HAP-1 (cell line): ENCODE measurements around the gene CACNA1F.

Experiments used
- DNase-seq, 2 experiments: peaks; one replicate each; pipeline ENCODE4 v3.0.0-alpha.2; 2016 to 2020; ENCODE audit warnings: low spot score in 2 of 2
- H3K27me3 ChIP-seq: fragments of 250-450 bp; sonication (Bioruptor Pico); 2 replicates; pipeline ENCODE4 v1.5.1; 2020; ENCODE audit warnings: low read depth, mild to moderate bottlenecking, moderate library complexity
- H3K36me3 ChIP-seq: fragments of 250-450 bp; sonication (Bioruptor Pico); replicated peaks from 2 replicates; pipeline ENCODE4 v1.5.1; 2020; ENCODE audit warnings: mild to moderate bottlenecking
- H3K4me1 ChIP-seq: fragments of 250-450 bp; sonication (Bioruptor Pico); 2 replicates; pipeline ENCODE4 v1.5.1; 2020; ENCODE audit warnings: mild to moderate bottlenecking
- H3K4me3 ChIP-seq: fragments of 250-450 bp; sonication (Bioruptor Pico); 2 replicates; pipeline ENCODE4 v1.5.1; 2020; ENCODE audit warnings: mild to moderate bottlenecking, moderate library complexity
- H3K9me3 ChIP-seq: fragments of 250-450 bp; sonication (Bioruptor Pico); 2 replicates; pipeline ENCODE4 v1.5.1; 2020; ENCODE audit warnings: mild to moderate bottlenecking, moderate library complexity
- in situ Hi-C: fragments of 300-500 bp; cut with MboI; formaldehyde crosslinking; loops from 3 replicates; pipeline ENCODE4 v1.14.3; 2020; ENCODE audit warnings: low sequenced_read_pairs, inconsistent platforms, mixed read lengths

CACNA1F gene

GRCh38 chrX:49266523-49267445 lies 33.6 kb upstream of the CACNA1F start:
- Histone ChIP-seq H3K4me3 (no peak overlapping the region), H3K9me3 (no peaks in the 10 kb centered on the region), H3K36me3 (peaks cover 11% of the 10 kb centered on the region), H3K27me3 (no peaks in the 10 kb centered on the region), H3K4me1 (peaks cover 17% of the 10 kb centered on the region)
- in situ Hi-C loops, result no loop called here
- no peak for DNase-seq

GRCh38 chrX:49264460-49264859 lies 31.3 kb upstream of the CACNA1F start, which contains the start of gene FOXP3:
Gene FOXP3, minus strand, starts transcription at chrX:49264710. Its CDS starts 6,205 bp downstream, at chrX:49258505.
- Histone ChIP-seq H3K9me3 (no peaks in the 10 kb centered on the region), H3K4me1 (no peaks in the 10 kb centered on the region; the same call in 1 of the 2 replicates), H3K27me3 (no peaks in the 10 kb centered on the region), H3K4me3 (no peak within 1 kb of the TSS), H3K36me3 (no peaks in the 10 kb centered on the region)
- in situ Hi-C loops, result no loop called here
- no peak for DNase-seq

- DNase-seq, result no peak
- in situ Hi-C loops, result no loop called here
- Histone ChIP-seq H3K4me3 (no peak overlapping the region), H3K4me1 (no peaks in the 10 kb centered on the region; the same call in 1 of the 2 replicates), H3K27me3 (no peaks in the 10 kb centered on the region), H3K36me3 (no peaks in the 10 kb centered on the region), H3K9me3 (no peaks in the 10 kb centered on the region)
These were observed 30.5 kb upstream of the CACNA1F start for GRCh38 chrX:49263631-49264030.

GRCh38 chrX:49262603-49263002 lies 29.5 kb upstream of the CACNA1F start:
- H3K4me3 ChIP-seq, result no peak overlapping the region
- H3K4me1 ChIP-seq, result no peaks in the 10 kb centered on the region
- in situ Hi-C loops, result no loop called here
- H3K9me3 ChIP-seq, result no peaks in the 10 kb centered on the region
- no peaks in the 10 kb centered on the region for H3K36me3 ChIP-seq
- no peaks in the 10 kb centered on the region for H3K27me3 ChIP-seq
- no peak for DNase-seq

GRCh38 chrX:49260221-49260985 lies 27.3 kb upstream of the CACNA1F start:
- H3K27me3 ChIP-seq, result no peaks in the 10 kb centered on the region
- H3K4me3 ChIP-seq, result no peak overlapping the region
- no peaks in the 10 kb centered on the region for H3K4me1 ChIP-seq
- DNase-seq, result no peak
- no peaks in the 10 kb centered on the region for H3K9me3 ChIP-seq
- H3K36me3 ChIP-seq, result no peaks in the 10 kb centered on the region
- in situ Hi-C loops, result no loop called here

GRCh38 chrX:49258749-49259124 lies 25.6 kb upstream of the CACNA1F start:
- no peaks in the 10 kb centered on the region for H3K27me3 ChIP-seq
- no peak for DNase-seq
- in situ Hi-C loops, result no loop called here

GRCh38 chrX:49257846-49258748 lies 25.0 kb upstream of the CACNA1F start:
- no peaks in the 10 kb centered on the region for H3K27me3 ChIP-seq
- H3K4me3 ChIP-seq, result no peak overlapping the region
- DNase-seq, result no peak
- H3K4me1 ChIP-seq, result no peaks in the 10 kb centered on the region
- in situ Hi-C loops, result no loop called here
- no peaks in the 10 kb centered on the region for H3K36me3 ChIP-seq
- no peaks in the 10 kb centered on the region for H3K9me3 ChIP-seq

More at GRCh38 chrX:49258749-49259124, 25.6 kb upstream of the CACNA1F start:
- Histone ChIP-seq H3K4me1 (no peaks in the 10 kb centered on the region), H3K36me3 (no peaks in the 10 kb centered on the region), H3K4me3 (no peak overlapping the region), H3K9me3 (no peaks in the 10 kb centered on the region)

GRCh38 chrX:49257074-49257790 lies 24.1 kb upstream of the CACNA1F start:
- no peaks in the 10 kb centered on the region for H3K4me1 ChIP-seq
- H3K4me3 ChIP-seq, result no peak overlapping the region
- no peak for DNase-seq
- in situ Hi-C loops, result no loop called here
- no peaks in the 10 kb centered on the region for H3K27me3 ChIP-seq
- no peaks in the 10 kb centered on the region for H3K9me3 ChIP-seq
- H3K36me3 ChIP-seq, result no peaks in the 10 kb centered on the region

- H3K36me3 ChIP-seq, result no peaks in the 10 kb centered on the region
- H3K4me1 ChIP-seq, result no peaks in the 10 kb centered on the region
- H3K27me3 ChIP-seq, result no peaks in the 10 kb centered on the region
- in situ Hi-C loops, result no loop called here
- H3K4me3 ChIP-seq, result no peak overlapping the region
- H3K9me3 ChIP-seq, result no peaks in the 10 kb centered on the region
- no peak for DNase-seq
These were observed 23.3 kb upstream of the CACNA1F start for GRCh38 chrX:49256268-49256995.

GRCh38 chrX:49254639-49255038 lies 21.5 kb upstream of the CACNA1F start:
- DNase-seq, result no peak
- in situ Hi-C loops, result no loop called here
- no peak overlapping the region for H3K4me3 ChIP-seq
- no peaks in the 10 kb centered on the region; the same call in 1 of the 2 replicates for H3K36me3 ChIP-seq
- H3K4me1 ChIP-seq, result no peaks in the 10 kb centered on the region
- H3K9me3 ChIP-seq, result no peaks in the 10 kb centered on the region
- no peaks in the 10 kb centered on the region for H3K27me3 ChIP-seq

GRCh38 chrX:49251325-49251724 lies 18.2 kb upstream of the CACNA1F start:
- no peaks in the 10 kb centered on the region for H3K27me3 ChIP-seq
- in situ Hi-C loops, result no loop called here
- no peaks in the 10 kb centered on the region for H3K9me3 ChIP-seq
- no peak for DNase-seq
- H3K4me1 ChIP-seq, result no peaks in the 10 kb centered on the region
- H3K4me3 ChIP-seq, result no peak overlapping the region
- H3K36me3 ChIP-seq, result peaks cover 11% of the 10 kb centered on the region

GRCh38 chrX:49250578-49250977 lies 17.4 kb upstream of the CACNA1F start:
- no peak for DNase-seq
- no peak overlapping the region for H3K4me3 ChIP-seq
- in situ Hi-C loops, result no loop called here
- no peaks in the 10 kb centered on the region for H3K9me3 ChIP-seq
- H3K36me3 ChIP-seq, result peaks cover 11% of the 10 kb centered on the region
- no peaks in the 10 kb centered on the region for H3K4me1 ChIP-seq
- H3K27me3 ChIP-seq, result no peaks in the 10 kb centered on the region
